ENCODE data around the gene TACSTD2.
"Not testable (repeated sequence)": the region's sequence is repeated elsewhere in the genome, so short reads cannot be mapped to it uniquely, and the experiment has no call there.

TACSTD2 gene

DNA sequence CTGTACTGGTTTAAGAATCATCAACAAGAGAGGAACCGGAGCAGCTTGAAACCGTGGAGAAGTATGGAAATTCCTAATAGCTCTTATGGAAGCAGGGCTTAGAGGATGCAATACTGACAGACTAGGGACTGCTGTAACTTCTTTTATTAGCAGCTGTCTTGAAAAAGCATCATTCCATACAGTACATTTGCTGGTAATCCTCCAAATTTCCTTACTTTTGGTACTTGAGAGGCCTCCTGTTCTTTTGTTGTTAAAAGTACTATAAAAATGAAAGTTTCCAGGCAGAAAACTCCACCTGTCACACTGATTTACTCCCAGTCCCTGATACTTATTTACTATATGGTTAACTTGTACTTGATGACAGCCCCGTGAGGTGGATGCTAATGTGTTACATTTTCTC, 38.2 kb downstream of the TACSTD2 start:
- TF ChIP-seq, protein P1, sequence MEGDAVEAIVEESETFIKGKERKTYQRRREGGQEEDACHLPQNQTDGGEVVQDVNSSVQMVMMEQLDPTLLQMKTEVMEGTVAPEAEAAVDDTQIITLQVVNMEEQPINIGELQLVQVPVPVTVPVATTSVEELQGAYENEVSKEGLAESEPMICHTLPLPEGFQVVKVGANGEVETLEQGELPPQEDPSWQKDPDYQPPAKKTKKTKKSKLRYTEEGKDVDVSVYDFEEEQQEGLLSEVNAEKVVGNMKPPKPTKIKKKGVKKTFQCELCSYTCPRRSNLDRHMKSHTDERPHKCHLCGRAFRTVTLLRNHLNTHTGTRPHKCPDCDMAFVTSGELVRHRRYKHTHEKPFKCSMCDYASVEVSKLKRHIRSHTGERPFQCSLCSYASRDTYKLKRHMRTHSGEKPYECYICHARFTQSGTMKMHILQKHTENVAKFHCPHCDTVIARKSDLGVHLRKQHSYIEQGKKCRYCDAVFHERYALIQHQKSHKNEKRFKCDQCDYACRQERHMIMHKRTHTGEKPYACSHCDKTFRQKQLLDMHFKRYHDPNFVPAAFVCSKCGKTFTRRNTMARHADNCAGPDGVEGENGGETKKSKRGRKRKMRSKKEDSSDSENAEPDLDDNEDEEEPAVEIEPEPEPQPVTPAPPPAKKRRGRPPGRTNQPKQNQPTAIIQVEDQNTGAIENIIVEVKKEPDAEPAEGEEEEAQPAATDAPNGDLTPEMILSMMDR (IDR thresholded peaks at IDR 0.05; ENCODE audit: insufficient read depth, low read length, missing control alignments), result no peak
- POLR2A ChIA-PET, result no interaction called here
- DNase-seq (ENCODE audit: low read depth, low spot score), result no peak
- CTCF ChIA-PET, result interaction anchor here (1.0 to 3.2 kb wide), 3 partner anchors 8 to 114 kb away, joined by 5 to 21 read pairs (median 9); partner anchors contain the start of gene OMA1
- no peak overlapping the region for H3K4me3 ChIP-seq (ENCODE audit: low read depth, low read length)

DNA sequence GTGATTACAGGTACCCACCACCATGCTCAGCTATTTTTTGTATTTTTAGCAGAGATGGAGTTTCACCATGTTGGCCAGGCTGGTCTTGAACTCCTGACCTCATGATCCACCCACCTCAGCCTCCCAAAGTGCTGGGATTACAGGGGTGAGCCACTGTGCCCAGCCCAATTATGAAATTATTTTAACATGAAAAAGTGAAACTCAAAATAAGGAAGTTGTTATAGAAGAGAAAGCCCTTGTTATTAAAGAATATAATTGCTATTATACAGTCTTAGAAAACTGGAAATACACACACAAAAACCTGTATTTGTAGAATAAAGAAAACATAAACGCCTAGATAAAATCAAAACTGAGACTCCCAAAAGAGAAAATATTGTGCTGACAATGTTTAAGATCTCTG, 45.2 kb downstream of the TACSTD2 start:
- H3K4me3 ChIP-seq (ENCODE audit: low read depth, low read length); DNase-seq (ENCODE audit: low read depth, low spot score); POLR2A ChIA-PET: not testable (repeated sequence)
- CTCF ChIA-PET, result interaction anchor here (1.0 to 1.9 kb wide), 2 partner anchors 16 to 121 kb away, joined by 3 to 4 read pairs; no protein-coding TSS in a partner anchor

GRCh38 chr1:58529284-58529683, 47.8 kb downstream of the TACSTD2 start:
- no peak overlapping the region for H3K4me3 ChIP-seq (ENCODE audit: low read depth, low read length)
- DNase-seq (ENCODE audit: low read depth, low spot score), result no peak
- ChIA-PET POLR2A (no interaction called here), CTCF (no interaction called here)
- TF ChIP-seq, protein P1 (IDR thresholded peaks at IDR 0.05; ENCODE audit: insufficient read depth, low read length, missing control alignments), result no peak

- CTCF ChIA-PET, result interaction anchor here (1.1 to 15.3 kb wide), 4 partner anchors 13 to 126 kb away, joined by 4 to 441 read pairs (median 37); partner anchors contain the start of gene OMA1
- no peak overlapping the region for H3K4me3 ChIP-seq (ENCODE audit: low read depth, low read length)
- POLR2A ChIA-PET, result no interaction called here
- DNase-seq (ENCODE audit: low read depth, low spot score), result no peak
- TF ChIP-seq, protein P1 (IDR thresholded peaks at IDR 0.05; ENCODE audit: insufficient read depth, low read length, missing control alignments), result no peak
Measured at GRCh38 chr1:58528518-58528917, 48.5 kb downstream of the TACSTD2 start.

All from AG04449 (cell line).